Breast epithelium (tissue), 3 donors: ENCODE results near the gene GREM2.

ENCODE experiments used
- POLR2AphosphoS5 ChIP-seq, 3 donors: sonication (generic); formaldehyde crosslinking; IDR thresholded peaks; one replicate each; pipeline ENCODE4 v1.6.1; 2017; ENCODE audit warnings: antibody characterized with exemption in 3 of 3
- TF ChIP-seq, protein P1 (sequence below), 3 donors: fragments of 450-650 bp; IDR thresholded peaks; one replicate each; pipeline ENCODE4 v1.5.1; 2016 to 2017; ENCODE audit warnings: antibody characterized with exemption in 3 of 3, mild to moderate bottlenecking in 3 of 3, moderate library complexity in 3 of 3

GRCh38 chr1:240503558-240503957 is 108.4 kb downstream of the GREM2 start:
- no peak for TF ChIP-seq POLR2AphosphoS5 (IDR thresholded peaks at IDR 0.05)
- TF ChIP-seq, protein P1, sequence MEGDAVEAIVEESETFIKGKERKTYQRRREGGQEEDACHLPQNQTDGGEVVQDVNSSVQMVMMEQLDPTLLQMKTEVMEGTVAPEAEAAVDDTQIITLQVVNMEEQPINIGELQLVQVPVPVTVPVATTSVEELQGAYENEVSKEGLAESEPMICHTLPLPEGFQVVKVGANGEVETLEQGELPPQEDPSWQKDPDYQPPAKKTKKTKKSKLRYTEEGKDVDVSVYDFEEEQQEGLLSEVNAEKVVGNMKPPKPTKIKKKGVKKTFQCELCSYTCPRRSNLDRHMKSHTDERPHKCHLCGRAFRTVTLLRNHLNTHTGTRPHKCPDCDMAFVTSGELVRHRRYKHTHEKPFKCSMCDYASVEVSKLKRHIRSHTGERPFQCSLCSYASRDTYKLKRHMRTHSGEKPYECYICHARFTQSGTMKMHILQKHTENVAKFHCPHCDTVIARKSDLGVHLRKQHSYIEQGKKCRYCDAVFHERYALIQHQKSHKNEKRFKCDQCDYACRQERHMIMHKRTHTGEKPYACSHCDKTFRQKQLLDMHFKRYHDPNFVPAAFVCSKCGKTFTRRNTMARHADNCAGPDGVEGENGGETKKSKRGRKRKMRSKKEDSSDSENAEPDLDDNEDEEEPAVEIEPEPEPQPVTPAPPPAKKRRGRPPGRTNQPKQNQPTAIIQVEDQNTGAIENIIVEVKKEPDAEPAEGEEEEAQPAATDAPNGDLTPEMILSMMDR (IDR thresholded peaks at IDR 0.05) = no peak
